Neural progenitor cell (in vitro differentiated cells): ENCODE data around the gene PSMD9. TPM values are rescaled to one million over a fixed set of nuclear protein-coding genes. Genes with fewer than 3 reads are reported as not detected.

Experiments
- DNase-seq: peaks from one replicate; pipeline ENCODE4 v3.0.0-alpha.2; 2016; ENCODE audit warnings: low spot score
- H2AFZ ChIP-seq: fragments of 200-600 bp; sonication (generic); replicated peaks from 2 replicates; pipeline ENCODE4 v1.6.1; 2016; ENCODE audit warnings: antibody characterized with exemption
- H3F3A ChIP-seq: fragments of 200-600 bp; sonication (generic); 2 replicates; pipeline ENCODE4 v1.6.1; 2016; ENCODE audit warnings: antibody characterized with exemption, low read depth
- H3K27ac ChIP-seq: fragments of 200-600 bp; sonication (generic); 2 replicates; pipeline ENCODE4 v1.5.1; 2016; ENCODE audit warnings: mild to moderate bottlenecking
- H3K27me3 ChIP-seq: fragments of 200-600 bp; sonication (generic); 2 replicates; pipeline ENCODE4 v1.6.1; 2016; ENCODE audit warnings: mild to moderate bottlenecking, moderate library complexity
- H3K36me3 ChIP-seq: fragments of 200-600 bp; sonication (generic); 2 replicates; pipeline ENCODE4 v1.5.1; 2016
- H3K4me1 ChIP-seq: fragments of 200-600 bp; sonication (generic); 2 replicates; pipeline ENCODE4 v1.6.1; 2016; ENCODE audit warnings: mixed run types
- H3K4me2 ChIP-seq: fragments of 200-600 bp; sonication (generic); 2 replicates; pipeline ENCODE4 v1.6.1; 2016
- H3K4me3 ChIP-seq: fragments of 200-600 bp; sonication (generic); 2 replicates; pipeline ENCODE4 v1.5.1; 2016
- H3K79me2 ChIP-seq: fragments of 200-600 bp; sonication (generic); 2 replicates; pipeline ENCODE4 v1.6.1; 2016; ENCODE audit warnings: low read depth
- H3K9ac ChIP-seq: fragments of 200-600 bp; sonication (generic); 2 replicates; pipeline ENCODE4 v1.6.1; 2016
- H3K9me3 ChIP-seq: fragments of 200-600 bp; sonication (generic); 2 replicates; pipeline ENCODE4 v1.5.1; 2016; ENCODE audit warnings: low read depth
- H4K20me1 ChIP-seq: fragments of 200-600 bp; sonication (generic); 2 replicates; pipeline ENCODE4 v1.6.1; 2016; ENCODE audit warnings: low read depth
- H3K27ac Mint-ChIP-seq: 3 replicates; pipeline ENCODE4 v1.8.0; 2021; ENCODE audit warnings: mixed read lengths
- H3K27me3 Mint-ChIP-seq: 2 replicates; pipeline ENCODE4 v1.8.0; 2022; ENCODE audit warnings: low read depth, mild to moderate bottlenecking, inconsistent platforms, moderate library complexity, mixed read lengths; ENCODE audit not compliant: insufficient read depth
- H3K36me3 Mint-ChIP-seq: 3 replicates; pipeline ENCODE4 v1.8.0; 2021; ENCODE audit warnings: mixed read lengths
- H3K4me1 Mint-ChIP-seq: 3 replicates; pipeline ENCODE4 v1.8.0; 2021; ENCODE audit warnings: mixed read lengths
- H3K4me3 Mint-ChIP-seq: 3 replicates; pipeline ENCODE4 v1.8.0; 2021; ENCODE audit warnings: mild to moderate bottlenecking, moderate library complexity, mixed read lengths
- H3K9me3 Mint-ChIP-seq: 3 replicates; pipeline ENCODE4 v1.8.0; 2020; ENCODE audit warnings: mixed read lengths
- CTCF ChIP-seq: fragments of 200-600 bp; sonication (generic); IDR thresholded peaks from 2 replicates; pipeline ENCODE4 v1.5.1; 2017; ENCODE audit warnings: antibody characterized with exemption, mild to moderate bottlenecking
- EZH2 ChIP-seq: fragments of 200-600 bp; sonication (generic); IDR thresholded peaks from 2 replicates; pipeline ENCODE4 v1.6.1; 2017; ENCODE audit warnings: antibody characterized with exemption, mild to moderate bottlenecking, moderate library complexity
- EZH2phosphoT487 ChIP-seq: fragments of 200-600 bp; sonication (generic); IDR thresholded peaks from 2 replicates; pipeline ENCODE4 v1.6.1; 2017; ENCODE audit warnings: antibody characterized with exemption
- total RNA-seq: library from RNA; depleted of rRNA; stranded (reverse); fragments of >200 nt; gene quantifications from 2 replicates; pipeline ENCODE4 v1.2.3, GENCODE V29; 2015; ENCODE audit warnings: low replicate concordance

The PSMD9 gene
- total RNA-seq, 1 donor from 2014 or later: 60.9 TPM

- TF ChIP-seq EZH2: no peak
- TF ChIP-seq CTCF: no peak
- TF ChIP-seq EZH2phosphoT487: no peak
Measured at GRCh38 chr12:121893961-121894460, 5.4 kb downstream of the PSMD9 start.

GRCh38 chr12:121894633-121895032 lies 6.0 kb downstream of the PSMD9 start:
- Mint-ChIP-seq H3K4me1 (peaks cover 20% of the 10 kb centered on the region), H3K4me3 (no peak overlapping the region), H3K9me3 (no peaks in the 10 kb centered on the region), H3K36me3 (peaks cover 14% of the 10 kb centered on the region), H3K27ac (no peak overlapping the region), H3K27me3 (peaks cover 2% of the 10 kb centered on the region)
- Histone ChIP-seq H3K9ac (no peak overlapping the region), H3K27me3 (no peaks in the 10 kb centered on the region), H2AFZ (no peak overlapping the region), H4K20me1 (peaks cover 10% of the 10 kb centered on the region), H3K79me2 (peaks cover 28% of the 10 kb centered on the region), H3K27ac (no peak overlapping the region), H3F3A (peaks cover under 1% of the 10 kb centered on the region), H3K9me3 (no peaks in the 10 kb centered on the region), H3K36me3 (no peaks in the 10 kb centered on the region), H3K4me2 (no peak overlapping the region), H3K4me3 (no peak overlapping the region), H3K4me1 (peaks cover 3% of the 10 kb centered on the region)
- TF ChIP-seq EZH2: no peak
- peak; percentile 45 for TF ChIP-seq CTCF
- peak; percentile 59 for DNase-seq

More at GRCh38 chr12:121893961-121894460, 5.4 kb downstream of the PSMD9 start:
- H3F3A ChIP-seq: peaks cover 7% of the 10 kb centered on the region
- Mint-ChIP-seq H3K27ac (peak overlapping the region; percentile 59), H3K27me3 (peaks cover 2% of the 10 kb centered on the region), H3K36me3 (peaks cover 10% of the 10 kb centered on the region), H3K9me3 (no peaks in the 10 kb centered on the region), H3K4me3 (no peak overlapping the region), H3K4me1 (peaks cover 26% of the 10 kb centered on the region)
- no peak overlapping the region for H3K4me2 ChIP-seq
- no peaks in the 10 kb centered on the region for H3K27me3 ChIP-seq
- H3K4me1 ChIP-seq: peaks cover 8% of the 10 kb centered on the region
- H4K20me1 ChIP-seq: peaks cover 16% of the 10 kb centered on the region
- H2AFZ ChIP-seq: no peak overlapping the region
- no peaks in the 10 kb centered on the region for H3K36me3 ChIP-seq
- peaks cover 34% of the 10 kb centered on the region for H3K79me2 ChIP-seq
- H3K9me3 ChIP-seq: no peaks in the 10 kb centered on the region
- no peak overlapping the region for H3K4me3 ChIP-seq
- no peak overlapping the region for H3K9ac ChIP-seq
- no peak for DNase-seq
- no peak overlapping the region for H3K27ac ChIP-seq

GRCh38 chr12:121898287-121898686 lies 9.7 kb downstream of the PSMD9 start:
- Histone ChIP-seq H4K20me1 (peaks cover 5% of the 10 kb centered on the region), H3K27me3 (no peaks in the 10 kb centered on the region), H3K4me3 (no peak overlapping the region), H3K4me2 (no peak overlapping the region), H3K79me2 (peaks cover under 1% of the 10 kb centered on the region), H3K9me3 (no peaks in the 10 kb centered on the region), H3K36me3 (no peaks in the 10 kb centered on the region), H3K9ac (no peak overlapping the region), H3F3A (no peaks in the 10 kb centered on the region), H3K4me1 (no peaks in the 10 kb centered on the region), H3K27ac (no peak overlapping the region), H2AFZ (no peak overlapping the region)
- Mint-ChIP-seq H3K27me3 (no peaks in the 10 kb centered on the region), H3K27ac (no peak overlapping the region), H3K4me3 (no peak overlapping the region), H3K4me1 (peaks cover 11% of the 10 kb centered on the region), H3K9me3 (no peaks in the 10 kb centered on the region), H3K36me3 (peaks cover 32% of the 10 kb centered on the region)
- TF ChIP-seq EZH2 (no peak), EZH2phosphoT487 (no peak), CTCF (no peak)
- no peak for DNase-seq
